ENCODE results near the gene PDE1A. TPM values are rescaled to one million over a fixed set of nuclear protein-coding genes. Genes with fewer than 3 reads are reported as not detected.

PDE1A gene
- total and polyA plus RNA-seq, 2 of the 13 experiments (the other 11 are each of a cell fraction or from before 2014, with no cell fraction given): not detected

DNA sequence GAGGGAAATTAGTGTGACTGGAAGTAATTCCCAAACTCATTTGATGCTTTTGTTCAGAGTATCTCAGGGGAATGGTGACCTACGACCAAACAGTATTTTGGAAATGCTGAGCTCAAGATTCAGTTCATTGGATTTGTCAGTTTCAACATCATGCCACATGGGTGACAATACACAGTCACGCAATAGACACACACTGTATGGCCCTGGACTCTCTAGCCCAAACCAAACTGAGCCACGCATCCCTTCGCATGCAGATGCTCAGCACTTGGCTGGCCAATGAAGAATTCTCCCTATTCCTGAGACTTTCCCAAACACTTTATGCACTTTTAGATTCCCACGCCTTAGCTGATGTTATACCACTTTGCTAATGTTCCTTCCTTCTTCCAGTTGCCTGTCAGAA, 10.0 kb downstream of the PDE1A start:
- intact Hi-C loops (cut with micrococcal nuclease; ENCODE audit: unreplicated experiment): no loop called here
- ATAC-seq: no peak
- CTCF ChIA-PET (ENCODE audit: low intra/inter-chr PET ratio, low total read pairs): no interaction called here
- H3K36me3 ChIP-seq (replicated peaks in 1 of 2; ENCODE audit: control insufficient read depth in 1 of 2, insufficient read depth in 2 of 2, low read length in 2 of 2): no peaks in the 10 kb centered on the region
- H3K4me3 ChIP-seq (replicated peaks in 1 of 3; ENCODE audit: insufficient read depth in 1 of 3, low read depth in 2 of 3, low read length in 3 of 3): no peak overlapping the region
- no TSS peak for BruUV-seq (replicated peaks)
- no peaks in the 10 kb centered on the region for H3K9me3 ChIP-seq (ENCODE audit: low read length)
- no peak overlapping the region for H3K9ac ChIP-seq (ENCODE audit: insufficient read depth, low read depth, low read length)
- POLR2A ChIA-PET: no interaction called here
- no peak for DNase-seq (ENCODE audit: low spot score)
- no peaks in the 10 kb centered on the region for H3K27me3 ChIP-seq (ENCODE audit: control insufficient read depth in 1 of 2, insufficient read depth in 2 of 2, low read length in 2 of 2)
- in situ Hi-C loops (cut with HindIII; ENCODE audit: extremely low pct_ligation_motif_present, low pct_unique_long_range_greater_than_20kb): no loop called here
- no peak overlapping the region for H2AFZ ChIP-seq (ENCODE audit: low read length)
- H3K4me1 ChIP-seq (ENCODE audit: insufficient read depth, low read length): no peaks in the 10 kb centered on the region
- no peak overlapping the region for H3K27ac ChIP-seq (ENCODE audit: extremely low read length, insufficient read depth, low read length)
- TF ChIP-seq GABPA (IDR thresholded peaks at IDR 0.05; ENCODE audit: low read depth, low read length) (no peak), GABPA (CRISPR knock-in tag; IDR thresholded peaks at IDR 0.05; ENCODE audit: low read depth) (no peak)
- H3K4me2 ChIP-seq (ENCODE audit: low read depth, low read length): no peak overlapping the region
- WGBS (ENCODE audit: low lambda C conversion rate): 24% methylated on average over 5 of the region's 5 CpGs
- no peak for FAIRE-seq
- H3K79me2 ChIP-seq (ENCODE audit: insufficient read depth, low read length): no peaks in the 10 kb centered on the region
- H4K20me1 ChIP-seq (ENCODE audit: insufficient read depth, low read length): no peaks in the 10 kb centered on the region

DNA sequence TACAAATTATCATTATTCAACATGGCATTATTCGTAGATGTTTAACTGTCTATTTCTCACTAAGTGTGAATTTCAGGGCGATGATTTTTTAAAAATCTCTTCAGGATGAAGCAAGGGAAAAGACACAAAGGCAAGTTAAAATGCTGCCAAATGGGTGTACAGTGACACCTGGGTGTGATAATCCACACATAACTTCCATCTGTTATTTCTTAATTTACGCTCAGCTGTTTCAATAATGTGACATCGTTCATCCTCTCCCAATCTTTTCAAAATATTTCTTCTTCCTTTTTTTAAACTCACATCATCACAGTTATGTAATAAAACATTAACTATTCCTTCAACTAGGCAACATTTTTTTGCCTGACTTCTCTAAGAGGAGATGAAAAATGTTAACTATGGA, 10.6 kb downstream of the PDE1A start:
- FAIRE-seq (no peak), ATAC-seq (no peak), DNase-seq (ENCODE audit: low spot score) (no peak)
- H4K20me1 ChIP-seq (ENCODE audit: insufficient read depth, low read length): no peaks in the 10 kb centered on the region
- H3K79me2 ChIP-seq (ENCODE audit: insufficient read depth, low read length): no peaks in the 10 kb centered on the region
- no peak overlapping the region for H3K4me2 ChIP-seq (ENCODE audit: low read depth, low read length)
- no peak overlapping the region for H3K4me3 ChIP-seq (replicated peaks in 1 of 3; ENCODE audit: insufficient read depth in 1 of 3, low read depth in 2 of 3, low read length in 3 of 3)
- no peaks in the 10 kb centered on the region for H3K4me1 ChIP-seq (ENCODE audit: insufficient read depth, low read length)
- no peak overlapping the region for H3K27ac ChIP-seq (ENCODE audit: extremely low read length, insufficient read depth, low read length)
- H3K36me3 ChIP-seq (replicated peaks in 1 of 2; ENCODE audit: control insufficient read depth in 1 of 2, insufficient read depth in 2 of 2, low read length in 2 of 2): no peaks in the 10 kb centered on the region
- no peaks in the 10 kb centered on the region for H3K27me3 ChIP-seq (ENCODE audit: control insufficient read depth in 1 of 2, insufficient read depth in 2 of 2, low read length in 2 of 2)
- in situ Hi-C loops (cut with HindIII; ENCODE audit: extremely low pct_ligation_motif_present, low pct_unique_long_range_greater_than_20kb) (no loop called here), intact Hi-C loops (cut with micrococcal nuclease; ENCODE audit: unreplicated experiment) (no loop called here)
- POLR2A ChIA-PET: no interaction called here
- BruUV-seq (replicated peaks): no TSS peak
- H3K9ac ChIP-seq (ENCODE audit: insufficient read depth, low read depth, low read length): no peak overlapping the region
- 3% methylated on average over 4 of the region's 4 CpGs for WGBS (ENCODE audit: low lambda C conversion rate)
- CTCF ChIA-PET (ENCODE audit: low intra/inter-chr PET ratio, low total read pairs): no interaction called here
- H3K9me3 ChIP-seq (ENCODE audit: low read length): no peaks in the 10 kb centered on the region
- H2AFZ ChIP-seq (ENCODE audit: low read length): no peak overlapping the region
- TF ChIP-seq, protein P1, sequence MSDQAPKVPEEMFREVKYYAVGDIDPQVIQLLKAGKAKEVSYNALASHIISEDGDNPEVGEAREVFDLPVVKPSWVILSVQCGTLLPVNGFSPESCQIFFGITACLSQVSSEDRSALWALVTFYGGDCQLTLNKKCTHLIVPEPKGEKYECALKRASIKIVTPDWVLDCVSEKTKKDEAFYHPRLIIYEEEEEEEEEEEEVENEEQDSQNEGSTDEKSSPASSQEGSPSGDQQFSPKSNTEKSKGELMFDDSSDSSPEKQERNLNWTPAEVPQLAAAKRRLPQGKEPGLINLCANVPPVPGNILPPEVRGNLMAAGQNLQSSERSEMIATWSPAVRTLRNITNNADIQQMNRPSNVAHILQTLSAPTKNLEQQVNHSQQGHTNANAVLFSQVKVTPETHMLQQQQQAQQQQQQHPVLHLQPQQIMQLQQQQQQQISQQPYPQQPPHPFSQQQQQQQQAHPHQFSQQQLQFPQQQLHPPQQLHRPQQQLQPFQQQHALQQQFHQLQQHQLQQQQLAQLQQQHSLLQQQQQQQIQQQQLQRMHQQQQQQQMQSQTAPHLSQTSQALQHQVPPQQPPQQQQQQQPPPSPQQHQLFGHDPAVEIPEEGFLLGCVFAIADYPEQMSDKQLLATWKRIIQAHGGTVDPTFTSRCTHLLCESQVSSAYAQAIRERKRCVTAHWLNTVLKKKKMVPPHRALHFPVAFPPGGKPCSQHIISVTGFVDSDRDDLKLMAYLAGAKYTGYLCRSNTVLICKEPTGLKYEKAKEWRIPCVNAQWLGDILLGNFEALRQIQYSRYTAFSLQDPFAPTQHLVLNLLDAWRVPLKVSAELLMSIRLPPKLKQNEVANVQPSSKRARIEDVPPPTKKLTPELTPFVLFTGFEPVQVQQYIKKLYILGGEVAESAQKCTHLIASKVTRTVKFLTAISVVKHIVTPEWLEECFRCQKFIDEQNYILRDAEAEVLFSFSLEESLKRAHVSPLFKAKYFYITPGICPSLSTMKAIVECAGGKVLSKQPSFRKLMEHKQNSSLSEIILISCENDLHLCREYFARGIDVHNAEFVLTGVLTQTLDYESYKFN (CRISPR knock-in tag; conservative IDR thresholded peaks at IDR 0.05): no peak
- no peak for TF ChIP-seq ZSCAN22 (CRISPR knock-in tag; IDR thresholded peaks at IDR 0.05)
- no peak for TF ChIP-seq PAX8 (CRISPR knock-in tag; IDR thresholded peaks at IDR 0.05; ENCODE audit: borderline replicate concordance)
- TF ChIP-seq NFIB (CRISPR knock-in tag; IDR thresholded peaks at IDR 0.05; ENCODE audit: borderline replicate concordance): no peak
- no peak for TF ChIP-seq CC2D1A (CRISPR knock-in tag; IDR thresholded peaks at IDR 0.05)
- TF ChIP-seq, protein P2, sequence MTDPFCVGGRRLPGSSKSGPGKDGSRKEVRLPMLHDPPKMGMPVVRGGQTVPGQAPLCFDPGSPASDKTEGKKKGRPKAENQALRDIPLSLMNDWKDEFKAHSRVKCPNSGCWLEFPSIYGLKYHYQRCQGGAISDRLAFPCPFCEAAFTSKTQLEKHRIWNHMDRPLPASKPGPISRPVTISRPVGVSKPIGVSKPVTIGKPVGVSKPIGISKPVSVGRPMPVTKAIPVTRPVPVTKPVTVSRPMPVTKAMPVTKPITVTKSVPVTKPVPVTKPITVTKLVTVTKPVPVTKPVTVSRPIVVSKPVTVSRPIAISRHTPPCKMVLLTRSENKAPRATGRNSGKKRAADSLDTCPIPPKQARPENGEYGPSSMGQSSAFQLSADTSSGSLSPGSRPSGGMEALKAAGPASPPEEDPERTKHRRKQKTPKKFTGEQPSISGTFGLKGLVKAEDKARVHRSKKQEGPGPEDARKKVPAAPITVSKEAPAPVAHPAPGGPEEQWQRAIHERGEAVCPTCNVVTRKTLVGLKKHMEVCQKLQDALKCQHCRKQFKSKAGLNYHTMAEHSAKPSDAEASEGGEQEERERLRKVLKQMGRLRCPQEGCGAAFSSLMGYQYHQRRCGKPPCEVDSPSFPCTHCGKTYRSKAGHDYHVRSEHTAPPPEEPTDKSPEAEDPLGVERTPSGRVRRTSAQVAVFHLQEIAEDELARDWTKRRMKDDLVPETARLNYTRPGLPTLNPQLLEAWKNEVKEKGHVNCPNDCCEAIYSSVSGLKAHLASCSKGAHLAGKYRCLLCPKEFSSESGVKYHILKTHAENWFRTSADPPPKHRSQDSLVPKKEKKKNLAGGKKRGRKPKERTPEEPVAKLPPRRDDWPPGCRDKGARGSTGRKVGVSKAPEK (CRISPR knock-in tag; IDR thresholded peaks at IDR 0.05; ENCODE audit: borderline replicate concordance): no peak
- TF ChIP-seq ZNF598 (CRISPR knock-in tag; IDR thresholded peaks at IDR 0.05; ENCODE audit: borderline replicate concordance): no peak
- TF ChIP-seq, protein P3, sequence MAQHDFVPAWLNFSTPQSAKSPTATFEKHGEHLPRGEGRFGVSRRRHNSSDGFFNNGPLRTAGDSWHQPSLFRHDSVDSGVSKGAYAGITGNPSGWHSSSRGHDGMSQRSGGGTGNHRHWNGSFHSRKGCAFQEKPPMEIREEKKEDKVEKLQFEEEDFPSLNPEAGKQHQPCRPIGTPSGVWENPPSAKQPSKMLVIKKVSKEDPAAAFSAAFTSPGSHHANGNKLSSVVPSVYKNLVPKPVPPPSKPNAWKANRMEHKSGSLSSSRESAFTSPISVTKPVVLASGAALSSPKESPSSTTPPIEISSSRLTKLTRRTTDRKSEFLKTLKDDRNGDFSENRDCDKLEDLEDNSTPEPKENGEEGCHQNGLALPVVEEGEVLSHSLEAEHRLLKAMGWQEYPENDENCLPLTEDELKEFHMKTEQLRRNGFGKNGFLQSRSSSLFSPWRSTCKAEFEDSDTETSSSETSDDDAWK (CRISPR knock-in tag; IDR thresholded peaks at IDR 0.05): no peak

Data from HepG2 (cell line).